ENCODE results near the gene RNF150. TPM values are rescaled to one million over a fixed set of nuclear protein-coding genes. Genes with fewer than 3 reads are reported as not detected.

RNF150 gene
- total and polyA plus RNA-seq, 2 of the 8 experiments (the other 6 are each of a cell fraction or from before 2014, with no cell fraction given): 3.4 to 4.8 TPM

DNA sequence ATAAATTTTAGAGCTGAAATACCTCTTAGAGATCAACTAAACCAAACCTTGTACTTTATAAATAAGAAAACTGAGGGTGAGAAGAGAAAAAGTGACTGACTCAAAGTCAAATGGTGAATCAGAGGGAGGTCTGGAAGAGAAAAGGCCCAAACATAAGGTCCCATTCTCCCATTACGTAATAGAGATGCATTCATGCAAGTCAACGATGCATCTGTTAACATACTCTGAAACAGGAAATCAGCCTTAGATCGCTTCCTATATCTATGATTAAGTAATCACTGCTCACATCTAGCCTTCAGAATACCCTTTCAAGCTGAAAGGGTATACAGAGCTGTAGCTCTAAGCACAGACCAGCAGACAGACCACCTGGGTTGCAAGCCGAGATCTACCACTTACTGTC lies 6.5 kb downstream of the RNF150 start:
- Histone ChIP-seq H3K79me2 (ENCODE audit: control insufficient read depth in 1 of 2, insufficient read depth in 2 of 2, low read length in 2 of 2) (no peaks in the 10 kb centered on the region), H3K27ac (ENCODE audit: low read depth, low read length) (no peak overlapping the region), H2BK12ac (ENCODE audit: low read depth, low read length) (no peak overlapping the region), H2BK120ac (replicated peaks; ENCODE audit: low read depth, low read length) (no peak overlapping the region), H3K4me3 (ENCODE audit: extremely low read depth in 1 of 4, insufficient read depth in 2 of 4, low read depth in 3 of 4, low read length in 4 of 4) (no peak overlapping the region), H3K36me3 (ENCODE audit: control insufficient read depth in 2 of 4, insufficient read depth in 4 of 4, low read length in 3 of 4) (no peaks in the 10 kb centered on the region), H3K4ac (replicated peaks; ENCODE audit: insufficient read length, low read depth, low read length) (no peak overlapping the region), H4K8ac (ENCODE audit: extremely low read depth, insufficient read depth, low read length) (no peak overlapping the region), H4K5ac (ENCODE audit: insufficient read length, low read depth, low read length) (no peak overlapping the region), H4K91ac (replicated peaks; ENCODE audit: insufficient read length, low read length) (no peak overlapping the region), H3K4me1 (replicated peaks in 1 of 4; ENCODE audit: control insufficient read depth in 3 of 4, insufficient read depth in 4 of 4, low read length in 3 of 4) (peaks cover 0 to 5% (median under 1%) of the 10 kb centered on the region in 4 experiments; a peak in 3 of 7 replicates), H3K9me3 (ENCODE audit: insufficient read depth in 2 of 2, low read depth in 1 of 2, low read length in 1 of 2) (no peaks in the 10 kb centered on the region), H3K23ac (ENCODE audit: insufficient read length) (no peak overlapping the region), H2AFZ (ENCODE audit: low read length) (no peak overlapping the region), H3K14ac (ENCODE audit: insufficient read length) (no peak overlapping the region), H3K79me1 (ENCODE audit: low read depth, low read length) (no peaks in the 10 kb centered on the region), H2BK20ac (ENCODE audit: low read length) (no peak overlapping the region), H3K23me2 (ENCODE audit: low read depth, low read length) (peaks cover 2% of the 10 kb centered on the region; the same call in 1 of the 2 replicates), H3K56ac (replicated peaks; ENCODE audit: insufficient read length, low read depth, low read length) (no peak overlapping the region), H3K18ac (ENCODE audit: extremely low read depth, low read length) (no peak overlapping the region), H4K20me1 (replicated peaks in 1 of 2; ENCODE audit: control insufficient read depth in 1 of 2, insufficient read depth in 2 of 2, low read length in 2 of 2) (peaks cover 0 to 2% of the 10 kb centered on the region in 2 experiments), H2BK15ac (ENCODE audit: low read length) (no peak overlapping the region), H3K27me3 (replicated peaks in 1 of 4; ENCODE audit: control insufficient read depth in 3 of 4, extremely low read depth in 1 of 4, insufficient read depth in 3 of 4, low read length in 3 of 4) (peaks cover 0 to 8% (median 6%) of the 10 kb centered on the region in 4 experiments; a peak in 5 of 7 replicates), H3K9ac (replicated peaks in 1 of 4; ENCODE audit: extremely low read depth in 1 of 4, low read depth in 3 of 4, low read length in 3 of 4) (no peak overlapping the region), H2BK5ac (ENCODE audit: low read depth, low read length) (no peak overlapping the region), H3K4me2 (ENCODE audit: insufficient read depth in 1 of 2, low read depth in 2 of 2, low read length in 2 of 2) (no peak overlapping the region), H2AK5ac (ENCODE audit: low read depth, low read length) (no peak overlapping the region)
- no peak for FAIRE-seq
- 93% methylated on average over 4 of the region's 4 CpGs; no CpG with 5 or more reads in 1 of the 2 experiments for WGBS, 2 experiments (ENCODE audit: extremely low coverage in 1 of 2, insufficient coverage in 1 of 2, insufficient read length in 1 of 2, insufficient replicate concordance in 2 of 2, low coverage in 1 of 2, low lambda C conversion rate in 2 of 2, missing lambda C conversion rate in 1 of 2)
- CTCF ChIA-PET (ENCODE audit: partially characterized antibody): interaction anchor here (1.3 kb wide), 1 partner anchor 8 kb away, joined by 3 read pairs; no protein-coding TSS in a partner anchor
- no peak for DNase-seq (ENCODE audit: low read depth in 1 of 2, low spot score in 2 of 2)
- POLR2A ChIA-PET (ENCODE audit: partially characterized antibody): no interaction called here
- TF ChIP-seq CHD1 (IDR thresholded peaks at IDR 0.05; ENCODE audit: low read depth, low read length): no peak
- no peak for TF ChIP-seq CREB1 (IDR thresholded peaks at IDR 0.05)
- TF ChIP-seq, protein P1, sequence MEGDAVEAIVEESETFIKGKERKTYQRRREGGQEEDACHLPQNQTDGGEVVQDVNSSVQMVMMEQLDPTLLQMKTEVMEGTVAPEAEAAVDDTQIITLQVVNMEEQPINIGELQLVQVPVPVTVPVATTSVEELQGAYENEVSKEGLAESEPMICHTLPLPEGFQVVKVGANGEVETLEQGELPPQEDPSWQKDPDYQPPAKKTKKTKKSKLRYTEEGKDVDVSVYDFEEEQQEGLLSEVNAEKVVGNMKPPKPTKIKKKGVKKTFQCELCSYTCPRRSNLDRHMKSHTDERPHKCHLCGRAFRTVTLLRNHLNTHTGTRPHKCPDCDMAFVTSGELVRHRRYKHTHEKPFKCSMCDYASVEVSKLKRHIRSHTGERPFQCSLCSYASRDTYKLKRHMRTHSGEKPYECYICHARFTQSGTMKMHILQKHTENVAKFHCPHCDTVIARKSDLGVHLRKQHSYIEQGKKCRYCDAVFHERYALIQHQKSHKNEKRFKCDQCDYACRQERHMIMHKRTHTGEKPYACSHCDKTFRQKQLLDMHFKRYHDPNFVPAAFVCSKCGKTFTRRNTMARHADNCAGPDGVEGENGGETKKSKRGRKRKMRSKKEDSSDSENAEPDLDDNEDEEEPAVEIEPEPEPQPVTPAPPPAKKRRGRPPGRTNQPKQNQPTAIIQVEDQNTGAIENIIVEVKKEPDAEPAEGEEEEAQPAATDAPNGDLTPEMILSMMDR (IDR thresholded peaks at IDR 0.05; ENCODE audit: control extremely low read depth in 1 of 3, insufficient read depth in 1 of 3, low read depth in 1 of 3, low read length in 3 of 3): no peak
- no peak for TF ChIP-seq CBX8 (IDR thresholded peaks at IDR 0.05; ENCODE audit: borderline replicate concordance, low read depth, low read length)

Measured in H1 (cell line).